Muscle layer of duodenum (tissue), 2 donors: Measurements from ENCODE around the gene PAX8.
"Not testable (repeated sequence)": the region's sequence is repeated elsewhere in the genome, so short reads cannot be mapped to it uniquely, and the experiment has no call there.

Experiments
- H3K27ac ChIP-seq: one replicate; pipeline ENCODE4 v1.7.0; 2013; ENCODE audit warnings: mild to moderate bottlenecking, low read length
- H3K27me3 ChIP-seq: one replicate; pipeline ENCODE4 v1.7.0; 2013; ENCODE audit warnings: low read depth, mild to moderate bottlenecking, control low read depth, low read length
- H3K36me3 ChIP-seq, 2 donors: one replicate each; pipeline ENCODE4 v1.7.0; 2013; ENCODE audit warnings: low read length in 2 of 2, control low read depth in 1 of 2, mild to moderate bottlenecking in 1 of 2; ENCODE audit not compliant: insufficient read depth in 2 of 2, control insufficient read depth in 1 of 2
- H3K4me1 ChIP-seq, 2 donors: one replicate each; pipeline ENCODE4 v1.7.0; 2013; ENCODE audit warnings: low read length in 2 of 2, mild to moderate bottlenecking in 2 of 2, control low read depth in 1 of 2, moderate library complexity in 1 of 2; ENCODE audit not compliant: insufficient read depth in 2 of 2, control insufficient read depth in 1 of 2
- H3K4me3 ChIP-seq, 2 donors: one replicate each; pipeline ENCODE4 v1.7.0; 2013; ENCODE audit warnings: low read length in 2 of 2, low read depth in 1 of 2, mild to moderate bottlenecking in 1 of 2
- H3K9me3 ChIP-seq, 2 donors: one replicate each; pipeline ENCODE4 v1.7.0; 2013; ENCODE audit warnings: low read length in 2 of 2, control low read depth in 1 of 2, mild to moderate bottlenecking in 1 of 2; ENCODE audit not compliant: control insufficient read depth in 1 of 2
- donor health status: healthy.

The PAX8 gene

GRCh38 chr2:113240915-113241911 lies 37.5 kb downstream of the PAX8 start:
- Histone ChIP-seq H3K27ac (peak overlapping the region; percentile 65), H3K4me1 (peaks cover 16 to 23% of the 10 kb centered on the region in 2 donors), H3K4me3 (no peak overlapping the region), H3K36me3 (peaks cover 0 to 3% of the 10 kb centered on the region in 2 donors), H3K9me3 (no peaks in the 10 kb centered on the region), H3K27me3 (no peaks in the 10 kb centered on the region)

- Histone ChIP-seq H3K4me3 (peak overlapping the region in 1 of 2 donors; percentile 36), H3K27me3 (no peaks in the 10 kb centered on the region), H3K36me3 (peaks cover 0 to 3% of the 10 kb centered on the region in 2 donors), H3K4me1 (peaks cover 16 to 23% of the 10 kb centered on the region in 2 donors), H3K27ac (peak overlapping the region; percentile 64), H3K9me3 (no peaks in the 10 kb centered on the region)
These were observed 38.4 kb downstream of the PAX8 start for GRCh38 chr2:113240150-113240914.

- no peaks in the 10 kb centered on the region for H3K27me3 ChIP-seq
- H3K4me3 ChIP-seq = no peak overlapping the region
- peak overlapping the region; percentile 64 for H3K27ac ChIP-seq
- H3K4me1 ChIP-seq = peaks cover 16 to 23% of the 10 kb centered on the region in 2 donors
- H3K9me3 ChIP-seq = no peaks in the 10 kb centered on the region
- peaks cover 0 to 3% of the 10 kb centered on the region in 2 donors for H3K36me3 ChIP-seq
These were observed 39.6 kb downstream of the PAX8 start for GRCh38 chr2:113238871-113239839.

DNA sequence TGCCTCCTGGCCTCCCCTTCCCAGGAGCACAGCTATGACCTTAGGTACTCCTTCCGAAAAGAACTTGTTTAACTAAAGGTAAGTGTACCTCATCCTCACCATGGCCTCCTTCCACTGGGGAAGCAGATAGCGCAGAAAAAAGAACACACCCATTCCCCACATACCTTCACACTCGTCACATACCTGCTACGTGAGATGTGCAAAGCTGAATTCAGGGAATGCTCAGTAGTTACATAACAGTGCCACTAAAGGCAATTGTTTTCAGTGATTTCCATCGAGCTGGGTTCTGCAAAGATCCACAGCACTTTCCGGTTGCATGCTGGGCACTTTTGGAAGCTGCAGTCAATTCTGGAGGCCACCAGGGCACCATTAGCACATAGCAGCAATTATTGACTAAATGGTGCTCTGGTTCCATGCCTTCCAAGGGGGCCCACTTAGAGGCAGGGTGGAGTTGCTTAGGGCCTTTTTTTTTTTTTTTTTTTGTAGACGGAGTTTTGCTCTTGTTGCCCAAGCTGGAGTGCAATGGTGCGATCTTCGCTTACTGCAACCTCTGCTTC lies 41.0 kb downstream of the PAX8 start:
- Histone ChIP-seq H3K4me3 (no peak overlapping the region), H3K4me1 (peaks cover 16 to 23% of the 10 kb centered on the region in 2 donors), H3K36me3 (peaks cover 0 to 3% of the 10 kb centered on the region in 2 donors), H3K27ac (no peak overlapping the region), H3K9me3 (no peaks in the 10 kb centered on the region), H3K27me3 (no peaks in the 10 kb centered on the region)

DNA sequence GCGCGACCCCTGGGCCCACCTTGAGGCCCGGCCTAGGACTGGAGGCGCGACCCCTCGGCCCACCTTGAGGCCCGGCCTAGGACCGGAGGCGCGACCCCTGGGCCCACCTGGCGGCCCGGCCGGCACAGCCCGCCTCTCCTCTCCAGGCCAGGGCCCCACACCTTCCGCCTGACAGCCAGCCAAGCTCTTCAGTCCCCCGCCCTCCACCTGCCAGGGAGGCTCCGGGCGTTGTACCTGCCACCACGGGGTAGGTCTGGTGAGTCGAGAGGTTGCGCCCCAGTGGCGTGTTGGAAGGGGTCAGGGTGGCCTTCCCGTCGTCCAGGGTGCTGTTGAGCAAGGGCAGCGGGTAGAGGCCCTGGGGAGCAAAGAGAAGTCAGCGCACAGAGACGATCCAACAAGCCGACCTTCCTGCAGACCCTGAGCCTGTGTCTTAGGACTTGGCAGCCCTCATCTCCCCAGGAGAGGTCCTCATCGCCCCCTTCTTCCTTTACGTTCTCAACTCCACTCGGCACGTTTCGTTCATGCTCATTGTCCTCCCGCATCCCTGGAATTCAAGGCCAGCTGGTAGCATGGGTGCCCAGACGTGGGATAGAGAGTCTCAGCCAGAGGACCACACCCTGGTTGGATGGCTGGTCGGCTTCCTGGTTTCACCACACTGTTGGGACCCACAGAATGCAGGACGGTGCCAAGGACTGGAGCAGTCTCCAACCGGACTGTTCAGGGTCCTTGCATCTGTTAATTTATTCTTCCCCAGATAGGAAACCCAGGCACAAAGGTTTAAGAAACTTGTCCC lies 42.2 kb downstream of the PAX8 start:
- Histone ChIP-seq H3K36me3 (peaks cover 0 to 3% of the 10 kb centered on the region in 2 donors), H3K27ac (peak overlapping the region; percentile 7), H3K27me3 (no peaks in the 10 kb centered on the region), H3K9me3 (no peaks in the 10 kb centered on the region), H3K4me1 (peaks cover 16 to 19% of the 10 kb centered on the region in 2 donors), H3K4me3 (peak overlapping the region; percentile 24 to 37)

DNA sequence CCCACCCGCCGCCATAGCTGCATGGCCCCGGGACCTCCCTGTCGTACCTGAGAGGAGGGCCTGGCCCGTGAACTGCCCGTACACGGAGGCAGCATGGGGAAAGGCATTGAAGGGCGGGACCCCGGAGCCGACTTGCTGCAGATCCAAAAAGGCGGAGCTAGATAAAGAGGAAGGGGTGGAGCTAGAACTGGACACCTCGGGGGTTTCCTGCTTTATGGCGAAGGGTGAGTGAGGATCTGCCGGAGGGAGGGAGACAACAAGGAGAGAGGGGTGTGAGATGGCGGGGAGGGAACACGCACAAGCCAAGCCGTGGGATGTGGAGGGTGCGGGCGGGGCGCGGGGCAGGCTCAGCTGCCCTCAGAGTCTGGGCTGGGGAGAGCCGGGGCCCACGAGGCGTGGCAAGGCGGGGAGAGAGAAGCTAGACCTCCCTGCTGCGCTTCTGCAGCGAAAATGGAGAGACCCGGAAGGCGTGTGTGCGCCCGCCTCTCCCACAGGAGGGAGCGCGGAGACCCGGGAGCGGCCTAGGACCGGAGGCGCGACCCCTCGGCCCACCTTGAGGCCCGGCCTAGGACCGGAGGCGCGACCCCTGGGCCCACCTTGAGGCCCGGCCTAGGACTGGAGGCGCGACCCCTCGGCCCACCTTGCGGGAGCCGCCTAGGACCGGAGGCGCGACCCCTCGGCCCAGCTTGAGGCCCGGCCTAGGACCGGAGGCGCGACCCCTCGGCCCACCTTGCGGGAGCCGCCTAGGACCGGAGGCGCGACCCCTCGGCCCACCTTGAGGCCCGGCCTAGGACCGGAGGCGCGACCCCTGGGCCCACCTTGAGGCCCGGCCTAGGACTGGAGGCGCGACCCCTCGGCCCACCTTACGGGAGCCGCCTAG lies 43.1 kb downstream of the PAX8 start:
- not testable (repeated sequence) for H3K9me3 ChIP-seq, H3K27me3 ChIP-seq, H3K27ac ChIP-seq, H3K36me3 ChIP-seq
- Histone ChIP-seq H3K4me3 (peak overlapping the region; percentile 40 to 50), H3K4me1 (peaks cover 10% of the 10 kb centered on the region in 2 donors)

DNA sequence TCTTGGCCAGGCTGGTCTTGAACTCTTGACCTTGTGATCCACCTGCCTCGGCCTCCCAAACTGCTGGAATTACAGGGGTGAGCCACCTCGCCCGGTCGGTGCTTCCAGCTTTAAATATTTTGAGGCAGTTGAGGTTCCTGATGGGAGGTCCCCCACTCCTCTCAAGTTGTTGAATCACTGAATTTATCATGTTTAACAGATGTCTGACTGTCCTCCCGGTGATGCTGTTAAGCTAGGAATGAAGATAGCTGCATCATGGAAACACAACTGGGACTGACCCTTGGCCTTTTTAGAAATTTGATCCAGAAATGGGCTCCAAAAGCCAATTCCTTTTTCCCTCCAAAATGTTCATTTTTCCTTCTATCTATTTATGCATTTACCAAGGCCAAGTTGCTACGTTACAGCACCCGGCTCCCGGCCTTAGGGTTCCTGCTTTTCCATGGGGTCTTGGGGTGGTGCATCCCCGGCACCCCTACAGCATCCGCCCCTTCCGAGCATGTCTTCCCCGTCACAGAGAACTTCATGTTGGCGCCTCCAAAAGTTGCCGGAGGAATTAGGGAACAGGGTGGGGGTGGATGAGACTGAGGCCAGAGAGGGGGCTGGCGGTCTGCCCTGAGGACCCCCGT lies 43.9 kb downstream of the PAX8 start:
- Histone ChIP-seq H3K4me1 (peaks cover 3 to 4% of the 10 kb centered on the region in 2 donors), H3K27ac (no peak overlapping the region), H3K27me3 (no peaks in the 10 kb centered on the region), H3K4me3 (peak overlapping the region; percentile 40 to 50), H3K9me3 (no peaks in the 10 kb centered on the region), H3K36me3 (peaks cover 0 to 3% of the 10 kb centered on the region in 2 donors)

- no peaks in the 10 kb centered on the region for H3K9me3 ChIP-seq
- H3K27ac ChIP-seq = no peak overlapping the region
- H3K4me3 ChIP-seq = no peak overlapping the region
- no peaks in the 10 kb centered on the region for H3K4me1 ChIP-seq
- H3K27me3 ChIP-seq = no peaks in the 10 kb centered on the region
- peaks cover 0 to 3% of the 10 kb centered on the region in 2 donors for H3K36me3 ChIP-seq
These were observed 44.8 kb downstream of the PAX8 start for GRCh38 chr2:113233593-113234550.
